SK-N-SH treated with all-trans-retinoic acid at 6 μM for 48 hours (cell line): ENCODE results near the gene PSMB11.

Source experiments
- BACH2 ChIP-seq: fragments of 250-450 bp; sonication (Bioruptor Pico); IDR thresholded peaks from 2 replicates; pipeline ENCODE4 v1.9.0; 2021; ENCODE audit warnings: mild to moderate bottlenecking, borderline replicate concordance
- ISL1 ChIP-seq: fragments of 250-450 bp; sonication (Bioruptor Pico); IDR thresholded peaks from 2 replicates; pipeline ENCODE4 v2.1.2; 2022; ENCODE audit warnings: mild to moderate bottlenecking, moderate library complexity
- OSR1 ChIP-seq: fragments of 250-450 bp; sonication (Bioruptor Pico); IDR thresholded peaks from 2 replicates; pipeline ENCODE4 v1.8.0; 2022; ENCODE audit warnings: moderate library complexity, mild to moderate bottlenecking, inconsistent platforms
- PPARA ChIP-seq: fragments of 250-450 bp; sonication (Bioruptor Pico); IDR thresholded peaks from 2 replicates; pipeline ENCODE4 v1.5.0; 2020; ENCODE audit warnings: mild to moderate bottlenecking, borderline replicate concordance
- ZFP3 ChIP-seq: fragments of 250-450 bp; sonication (Bioruptor Pico); IDR thresholded peaks from 2 replicates; pipeline ENCODE4 v1.5.0; 2020; ENCODE audit warnings: mild to moderate bottlenecking, moderate library complexity
- ZFP30 ChIP-seq: fragments of 450-650 bp; formaldehyde crosslinking; IDR thresholded peaks from 2 replicates; pipeline ENCODE4 v1.5.0; 2022; ENCODE audit warnings: mild to moderate bottlenecking, moderate library complexity

GRCh38 chr14:23041729-23042128, 283 bp upstream of the PSMB11 start:
- TF ChIP-seq PPARA (CRISPR knock-in tag) (no peak), ISL1 (CRISPR knock-in tag) (no peak), ZFP30 (CRISPR knock-in tag) (no peak), BACH2 (CRISPR knock-in tag) (no peak), OSR1 (CRISPR knock-in tag) (no peak), ZFP3 (no peak)
